ENCODE results near the gene OGFR. TPM values are rescaled to one million over a fixed set of nuclear protein-coding genes. Genes with fewer than 3 reads are reported as not detected.

OGFR gene
- total RNA-seq, 1 experiment from 2014 or later: 46.1 TPM

DNA sequence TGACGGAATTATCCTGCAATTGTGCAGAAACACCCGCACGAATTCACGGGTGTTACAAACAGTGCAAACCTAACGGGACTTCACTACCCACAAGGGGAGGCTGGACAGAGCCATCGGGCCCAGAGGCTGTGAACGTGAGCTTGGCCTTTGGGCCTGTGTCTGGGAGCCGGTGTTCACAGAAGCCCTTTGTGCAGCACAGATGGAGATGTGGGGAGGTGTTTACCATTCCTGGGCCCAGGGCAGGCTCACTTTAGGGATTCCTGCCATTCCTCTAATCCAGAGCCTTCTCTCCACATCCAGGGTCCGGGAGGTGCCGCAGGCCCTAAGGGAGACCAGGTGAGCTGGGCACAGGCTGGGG, 27.2 kb downstream of the OGFR start:
- Histone ChIP-seq H3K4me3 (ENCODE audit: low read depth, low read length, poor library complexity, severe bottlenecking) (no peak overlapping the region), H3K27me3 (replicated peaks; ENCODE audit: insufficient read depth, low read depth, low read length, poor library complexity) (no peaks in the 10 kb centered on the region), H3K4me1 (ENCODE audit: insufficient read depth, low read length, poor library complexity, severe bottlenecking) (peaks cover 26% of the 10 kb centered on the region), H3K36me3 (ENCODE audit: insufficient read depth, low read length, poor library complexity, severe bottlenecking) (no peaks in the 10 kb centered on the region), H3K27ac (ENCODE audit: low read depth, low read length, poor library complexity, severe bottlenecking) (no peak overlapping the region), H3K9me3 (ENCODE audit: low read depth, low read length, poor library complexity, severe bottlenecking) (no peaks in the 10 kb centered on the region)
- CTCF ChIA-PET: no interaction called here
- DNase-seq (ENCODE audit: low spot score): no peak
- no TSS peak for BruUV-seq (replicated peaks)
- intact Hi-C loops (cut with micrococcal nuclease; ENCODE audit: unreplicated experiment): no loop called here
- TF ChIP-seq, protein P1, sequence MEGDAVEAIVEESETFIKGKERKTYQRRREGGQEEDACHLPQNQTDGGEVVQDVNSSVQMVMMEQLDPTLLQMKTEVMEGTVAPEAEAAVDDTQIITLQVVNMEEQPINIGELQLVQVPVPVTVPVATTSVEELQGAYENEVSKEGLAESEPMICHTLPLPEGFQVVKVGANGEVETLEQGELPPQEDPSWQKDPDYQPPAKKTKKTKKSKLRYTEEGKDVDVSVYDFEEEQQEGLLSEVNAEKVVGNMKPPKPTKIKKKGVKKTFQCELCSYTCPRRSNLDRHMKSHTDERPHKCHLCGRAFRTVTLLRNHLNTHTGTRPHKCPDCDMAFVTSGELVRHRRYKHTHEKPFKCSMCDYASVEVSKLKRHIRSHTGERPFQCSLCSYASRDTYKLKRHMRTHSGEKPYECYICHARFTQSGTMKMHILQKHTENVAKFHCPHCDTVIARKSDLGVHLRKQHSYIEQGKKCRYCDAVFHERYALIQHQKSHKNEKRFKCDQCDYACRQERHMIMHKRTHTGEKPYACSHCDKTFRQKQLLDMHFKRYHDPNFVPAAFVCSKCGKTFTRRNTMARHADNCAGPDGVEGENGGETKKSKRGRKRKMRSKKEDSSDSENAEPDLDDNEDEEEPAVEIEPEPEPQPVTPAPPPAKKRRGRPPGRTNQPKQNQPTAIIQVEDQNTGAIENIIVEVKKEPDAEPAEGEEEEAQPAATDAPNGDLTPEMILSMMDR (conservative IDR thresholded peaks at IDR 0.05; ENCODE audit: low read depth, low read length): no peak
- POLR2A ChIA-PET (ENCODE audit: low non-redundant PET): no interaction called here

DNA sequence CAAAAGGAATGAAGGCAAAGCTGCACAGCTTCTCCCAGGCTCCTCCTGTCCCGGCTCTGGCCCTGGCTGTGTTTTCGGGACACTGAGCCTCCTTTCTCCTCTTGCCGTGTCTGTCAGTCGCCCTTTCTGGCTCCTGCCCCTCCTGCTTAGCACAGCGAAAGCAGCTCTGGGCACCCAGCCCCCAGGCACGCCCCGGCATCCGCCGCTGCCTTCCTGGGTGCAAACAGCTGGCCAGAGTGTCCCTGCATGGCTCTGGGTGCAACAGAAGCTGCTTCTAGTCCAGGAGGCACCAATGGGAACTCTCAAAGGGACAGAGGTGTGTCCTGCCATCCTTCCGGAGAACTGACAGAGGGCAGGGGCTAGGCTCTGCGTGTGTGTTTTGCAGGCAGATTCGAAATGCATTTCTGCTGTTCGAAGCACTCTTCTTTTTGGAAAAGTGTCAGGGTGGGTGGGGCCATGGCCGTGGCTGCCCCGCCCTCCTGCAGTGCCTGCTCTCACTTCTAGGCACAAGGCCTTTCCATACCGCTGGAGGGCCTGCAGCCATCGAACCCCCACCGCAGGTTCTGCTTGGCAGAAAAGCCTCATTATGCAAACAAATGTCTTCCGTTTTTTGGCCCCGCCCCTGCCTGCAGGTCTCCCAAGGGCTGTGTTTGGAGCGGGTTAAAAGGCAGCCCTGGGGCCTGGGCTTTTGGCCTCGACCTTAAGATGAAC, 27.7 kb downstream of the OGFR start:
- Histone ChIP-seq H3K9me3 (ENCODE audit: low read depth, low read length, poor library complexity, severe bottlenecking) (no peaks in the 10 kb centered on the region), H3K4me1 (ENCODE audit: insufficient read depth, low read length, poor library complexity, severe bottlenecking) (peaks cover 26% of the 10 kb centered on the region), H3K27me3 (replicated peaks; ENCODE audit: insufficient read depth, low read depth, low read length, poor library complexity) (no peaks in the 10 kb centered on the region), H3K27ac (ENCODE audit: low read depth, low read length, poor library complexity, severe bottlenecking) (no peak overlapping the region), H3K4me3 (ENCODE audit: low read depth, low read length, poor library complexity, severe bottlenecking) (no peak overlapping the region), H3K36me3 (ENCODE audit: insufficient read depth, low read length, poor library complexity, severe bottlenecking) (no peaks in the 10 kb centered on the region)
- POLR2A ChIA-PET (ENCODE audit: low non-redundant PET): no interaction called here
- intact Hi-C loops (cut with micrococcal nuclease; ENCODE audit: unreplicated experiment): no loop called here
- BruUV-seq (replicated peaks): no TSS peak
- DNase-seq (ENCODE audit: low spot score): peak; percentile 72
- TF ChIP-seq EZH2 (IDR thresholded peaks at IDR 0.05; ENCODE audit: borderline replicate concordance, low read depth, low read length, poor library complexity, severe bottlenecking): no peak
- TF ChIP-seq, protein P1 (conservative IDR thresholded peaks at IDR 0.05; ENCODE audit: low read depth, low read length): no peak
- CTCF ChIA-PET: no interaction called here

DNA sequence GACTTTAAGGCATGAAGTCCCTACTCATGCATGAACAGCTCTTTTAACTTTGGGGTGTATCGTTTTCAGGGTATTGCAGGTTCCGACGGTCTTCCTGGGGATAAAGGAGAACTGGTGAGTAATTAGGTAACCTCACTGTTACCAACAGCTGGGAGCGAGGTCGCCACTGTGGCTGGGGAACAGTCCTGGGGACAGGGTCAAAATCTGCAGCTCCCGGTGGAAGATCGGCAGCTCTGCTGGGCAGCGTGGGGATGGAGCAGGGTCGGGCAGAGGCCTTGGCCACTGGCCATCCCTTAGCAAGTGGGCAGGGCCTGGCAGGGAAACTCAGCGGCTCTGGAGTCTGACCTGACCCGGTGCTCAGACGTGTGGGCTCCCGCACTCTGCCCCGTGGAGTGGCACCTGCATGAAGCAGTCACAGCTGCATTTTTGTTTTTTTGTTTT, 28.3 kb downstream of the OGFR start:
- Histone ChIP-seq H3K27me3 (replicated peaks; ENCODE audit: insufficient read depth, low read depth, low read length, poor library complexity) (no peaks in the 10 kb centered on the region), H3K9me3 (ENCODE audit: low read depth, low read length, poor library complexity, severe bottlenecking) (no peaks in the 10 kb centered on the region), H3K36me3 (ENCODE audit: insufficient read depth, low read length, poor library complexity, severe bottlenecking) (no peaks in the 10 kb centered on the region), H3K4me3 (ENCODE audit: low read depth, low read length, poor library complexity, severe bottlenecking) (no peak overlapping the region), H3K4me1 (ENCODE audit: insufficient read depth, low read length, poor library complexity, severe bottlenecking) (peaks cover 26% of the 10 kb centered on the region), H3K27ac (ENCODE audit: low read depth, low read length, poor library complexity, severe bottlenecking) (no peak overlapping the region)
- TF ChIP-seq EZH2 (IDR thresholded peaks at IDR 0.05; ENCODE audit: borderline replicate concordance, low read depth, low read length, poor library complexity, severe bottlenecking): no peak
- TF ChIP-seq, protein P1 (conservative IDR thresholded peaks at IDR 0.05; ENCODE audit: low read depth, low read length): no peak
- POLR2A ChIA-PET (ENCODE audit: low non-redundant PET): no interaction called here
- CTCF ChIA-PET: no interaction called here
- no TSS peak for BruUV-seq (replicated peaks)
- DNase-seq (ENCODE audit: low spot score): no peak
- intact Hi-C loops (cut with micrococcal nuclease; ENCODE audit: unreplicated experiment): no loop called here
